HG02884 (cell line): ENCODE results near the gene CNKSR3.

ENCODE experiments used
- ATAC-seq: cut with Tn5 transposase; IDR thresholded peaks from one replicate; pipeline ENCODE4 v1.9.1; 2021; ENCODE audit warnings: mild to moderate bottlenecking, moderate library complexity; ENCODE audit not compliant: unreplicated experiment

Gene CNKSR3

GRCh38 chr6:154458565-154459470, 51.7 kb downstream of the CNKSR3 start:
- no peak for ATAC-seq

- no peak for ATAC-seq
Measured at GRCh38 chr6:154457881-154458284, 52.6 kb downstream of the CNKSR3 start.

- no peak for ATAC-seq
Measured at GRCh38 chr6:154457046-154457713, 53.3 kb downstream of the CNKSR3 start.

GRCh38 chr6:154453329-154453728, 57.2 kb downstream of the CNKSR3 start:
- no peak for ATAC-seq

- no peak for ATAC-seq
Measured at GRCh38 chr6:154450498-154450897, 60.0 kb downstream of the CNKSR3 start.

- ATAC-seq = no peak
Measured at GRCh38 chr6:154448448-154449096, 61.9 kb downstream of the CNKSR3 start.

- ATAC-seq = no peak
Measured at GRCh38 chr6:154447954-154448353, 62.5 kb downstream of the CNKSR3 start.

- ATAC-seq = no peak
Measured at GRCh38 chr6:154446984-154447383, 63.5 kb downstream of the CNKSR3 start.

- ATAC-seq = no peak
Measured at GRCh38 chr6:154445417-154445816, 65.1 kb downstream of the CNKSR3 start.

GRCh38 chr6:154441995-154442310, 68.5 kb downstream of the CNKSR3 start:
- no peak for ATAC-seq

- no peak for ATAC-seq
Measured at GRCh38 chr6:154440422-154441043, 70.0 kb downstream of the CNKSR3 start.

- ATAC-seq = no peak
Measured at GRCh38 chr6:154440022-154440421, 70.5 kb downstream of the CNKSR3 start.

GRCh38 chr6:154438882-154439415, 71.5 kb downstream of the CNKSR3 start:
- ATAC-seq = no peak

GRCh38 chr6:154435400-154435945, 75.0 kb downstream of the CNKSR3 start:
- no peak for ATAC-seq

- ATAC-seq = no peak
Measured at GRCh38 chr6:154434662-154435061, 75.8 kb downstream of the CNKSR3 start.

- no peak for ATAC-seq
Measured at GRCh38 chr6:154433477-154434241, 76.8 kb downstream of the CNKSR3 start.

GRCh38 chr6:154432533-154433476, 77.7 kb downstream of the CNKSR3 start:
- no peak for ATAC-seq

- ATAC-seq = no peak
Measured at GRCh38 chr6:154430481-154430919, 80.0 kb downstream of the CNKSR3 start.

- no peak for ATAC-seq
Measured at GRCh38 chr6:154429711-154430110, 80.8 kb downstream of the CNKSR3 start.
